Mucosa of stomach (tissue), 1 donor: ENCODE measurements around the gene KCTD2.
A peak's percentile ranks its signal among the peaks of the same experiment; 100 is the strongest.
"Not testable (repeated sequence)": the region's sequence is repeated elsewhere in the genome, so short reads cannot be mapped to it uniquely, and the experiment has no call there.

Source experiments
- H3K27me3 ChIP-seq: one replicate; pipeline ENCODE4 v1.7.0; 2013; ENCODE audit warnings: mild to moderate bottlenecking, low read length; ENCODE audit not compliant: control insufficient read depth, insufficient read depth
- H3K36me3 ChIP-seq: one replicate; pipeline ENCODE4 v1.7.0; 2013; ENCODE audit warnings: low read length; ENCODE audit not compliant: control insufficient read depth, insufficient read depth
- H3K4me1 ChIP-seq: one replicate; pipeline ENCODE4 v1.7.0; 2013; ENCODE audit warnings: mild to moderate bottlenecking, low read length; ENCODE audit not compliant: control insufficient read depth, insufficient read depth
- H3K4me3 ChIP-seq: one replicate; pipeline ENCODE4 v1.7.0; 2013; ENCODE audit warnings: low read length
- H3K9ac ChIP-seq: one replicate; pipeline ENCODE4 v1.7.0; 2013; ENCODE audit warnings: mild to moderate bottlenecking, low read length, moderate library complexity
- H3K9me3 ChIP-seq: one replicate; pipeline ENCODE4 v1.7.0; 2013; ENCODE audit warnings: mild to moderate bottlenecking, low read length, moderate library complexity; ENCODE audit not compliant: control insufficient read depth
- donor health status: Pancreatic carcinoma.

Gene KCTD2

GRCh38 chr17:75045946-75046406 is 1.0 kb upstream of the KCTD2 start:
- H3K9ac ChIP-seq = peak overlapping the region; percentile 93
- not testable (repeated sequence) for H3K4me1 ChIP-seq, H3K36me3 ChIP-seq, H3K27me3 ChIP-seq, H3K9me3 ChIP-seq
- H3K4me3 ChIP-seq = peak overlapping the region; percentile 70

- Histone ChIP-seq H3K27me3 (no peaks in the 10 kb centered on the region), H3K4me3 (peak overlapping the region; percentile 56), H3K4me1 (peaks cover 6% of the 10 kb centered on the region), H3K9me3 (no peaks in the 10 kb centered on the region), H3K36me3 (no peaks in the 10 kb centered on the region), H3K9ac (peak overlapping the region; percentile 76)
Measured at GRCh38 chr17:75047398-75048098, 523 bp downstream of the KCTD2 start.

GRCh38 chr17:75048249-75048878 is 1.3 kb downstream of the KCTD2 start:
- Histone ChIP-seq H3K4me1 (peaks cover 6% of the 10 kb centered on the region), H3K36me3 (no peaks in the 10 kb centered on the region), H3K9ac (peak overlapping the region; percentile 76), H3K27me3 (no peaks in the 10 kb centered on the region), H3K9me3 (no peaks in the 10 kb centered on the region), H3K4me3 (no peak overlapping the region)

GRCh38 chr17:75049057-75049456 is 2.0 kb downstream of the KCTD2 start:
- H3K27me3 ChIP-seq = no peaks in the 10 kb centered on the region
- no peak overlapping the region for H3K4me3 ChIP-seq
- no peak overlapping the region for H3K9ac ChIP-seq
- H3K36me3 ChIP-seq = no peaks in the 10 kb centered on the region
- peaks cover 6% of the 10 kb centered on the region for H3K4me1 ChIP-seq
- no peaks in the 10 kb centered on the region for H3K9me3 ChIP-seq

GRCh38 chr17:75049706-75050105 is 2.7 kb downstream of the KCTD2 start:
- Histone ChIP-seq H3K36me3 (no peaks in the 10 kb centered on the region), H3K9me3 (no peaks in the 10 kb centered on the region), H3K27me3 (no peaks in the 10 kb centered on the region), H3K4me3 (no peak overlapping the region), H3K4me1 (peaks cover 6% of the 10 kb centered on the region), H3K9ac (no peak overlapping the region)

GRCh38 chr17:75051941-75052340 is 4.9 kb downstream of the KCTD2 start:
- Histone ChIP-seq H3K4me1 (peaks cover 6% of the 10 kb centered on the region), H3K4me3 (no peak overlapping the region), H3K9me3 (no peaks in the 10 kb centered on the region), H3K36me3 (no peaks in the 10 kb centered on the region), H3K27me3 (no peaks in the 10 kb centered on the region), H3K9ac (no peak overlapping the region)

- Histone ChIP-seq H3K27me3 (no peaks in the 10 kb centered on the region), H3K4me3 (no peak overlapping the region), H3K4me1 (no peaks in the 10 kb centered on the region), H3K9me3 (no peaks in the 10 kb centered on the region), H3K36me3 (peaks cover 31% of the 10 kb centered on the region), H3K9ac (no peak overlapping the region)
Measured at GRCh38 chr17:75059369-75060345, 12.6 kb downstream of the KCTD2 start.

GRCh38 chr17:75060434-75061054 is 13.5 kb downstream of the KCTD2 start:
- Histone ChIP-seq H3K9me3 (no peaks in the 10 kb centered on the region), H3K36me3 (peaks cover 31% of the 10 kb centered on the region), H3K9ac (no peak overlapping the region), H3K4me3 (no peak overlapping the region), H3K4me1 (no peaks in the 10 kb centered on the region), H3K27me3 (no peaks in the 10 kb centered on the region)

GRCh38 chr17:75061055-75061438 is 14.0 kb downstream of the KCTD2 start:
- Histone ChIP-seq H3K9ac (no peak overlapping the region), H3K9me3 (no peaks in the 10 kb centered on the region), H3K27me3 (no peaks in the 10 kb centered on the region), H3K4me3 (no peak overlapping the region), H3K36me3 (peaks cover 31% of the 10 kb centered on the region), H3K4me1 (no peaks in the 10 kb centered on the region)

- Histone ChIP-seq H3K36me3 (peaks cover 31% of the 10 kb centered on the region), H3K27me3 (no peaks in the 10 kb centered on the region), H3K9ac (no peak overlapping the region), H3K9me3 (no peaks in the 10 kb centered on the region), H3K4me3 (no peak overlapping the region), H3K4me1 (no peaks in the 10 kb centered on the region)
Measured at GRCh38 chr17:75061618-75062017, 14.6 kb downstream of the KCTD2 start.

GRCh38 chr17:75063201-75063600 is 16.2 kb downstream of the KCTD2 start:
- Histone ChIP-seq H3K9ac (no peak overlapping the region), H3K4me3 (no peak overlapping the region), H3K4me1 (no peaks in the 10 kb centered on the region), H3K27me3 (no peaks in the 10 kb centered on the region), H3K9me3 (no peaks in the 10 kb centered on the region), H3K36me3 (peaks cover 31% of the 10 kb centered on the region)
